Subcutaneous adipose tissue (tissue), 4 donors: ENCODE measurements around the gene SLC8A1. TPM values are rescaled to one million over a fixed set of nuclear protein-coding genes. Genes with fewer than 3 reads are reported as not detected.

Experiments
- total RNA-seq, 4 donors: library from RNA; depleted of rRNA; stranded (reverse); fragments of >200 nt; gene quantifications; one replicate each; pipeline ENCODE4 v1.1.0, GENCODE V29; 2016
- TF ChIP-seq, protein P1 (sequence below): fragments of 450-650 bp; IDR thresholded peaks from one replicate; pipeline ENCODE4 v1.5.1; 2016; ENCODE audit warnings: low read depth, mild to moderate bottlenecking, control low read depth, antibody characterized with exemption, moderate library complexity

SLC8A1 gene
- total RNA-seq, 4 donors from 2014 or later: 7.5 to 32.5 (median 12.9) TPM

DNA sequence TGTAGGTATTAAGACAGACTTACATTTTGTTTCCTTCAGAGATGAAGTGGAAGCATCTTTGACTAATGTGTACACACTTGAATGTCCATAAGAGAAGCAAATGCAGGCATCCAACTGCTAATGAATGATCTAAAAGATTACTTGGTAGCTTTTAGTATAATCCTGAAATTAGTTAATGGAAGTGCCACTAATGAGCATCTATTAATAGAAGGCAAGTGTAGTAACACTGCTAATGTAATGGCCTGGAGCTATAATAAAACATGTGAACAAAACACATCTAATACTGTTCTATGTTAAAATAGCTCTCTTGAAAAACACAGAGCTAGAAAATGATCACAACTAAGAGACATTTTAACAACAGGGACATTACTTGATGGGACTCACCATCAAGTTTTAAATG lies 225.3 kb downstream of the SLC8A1 start:
- TF ChIP-seq, protein P1, sequence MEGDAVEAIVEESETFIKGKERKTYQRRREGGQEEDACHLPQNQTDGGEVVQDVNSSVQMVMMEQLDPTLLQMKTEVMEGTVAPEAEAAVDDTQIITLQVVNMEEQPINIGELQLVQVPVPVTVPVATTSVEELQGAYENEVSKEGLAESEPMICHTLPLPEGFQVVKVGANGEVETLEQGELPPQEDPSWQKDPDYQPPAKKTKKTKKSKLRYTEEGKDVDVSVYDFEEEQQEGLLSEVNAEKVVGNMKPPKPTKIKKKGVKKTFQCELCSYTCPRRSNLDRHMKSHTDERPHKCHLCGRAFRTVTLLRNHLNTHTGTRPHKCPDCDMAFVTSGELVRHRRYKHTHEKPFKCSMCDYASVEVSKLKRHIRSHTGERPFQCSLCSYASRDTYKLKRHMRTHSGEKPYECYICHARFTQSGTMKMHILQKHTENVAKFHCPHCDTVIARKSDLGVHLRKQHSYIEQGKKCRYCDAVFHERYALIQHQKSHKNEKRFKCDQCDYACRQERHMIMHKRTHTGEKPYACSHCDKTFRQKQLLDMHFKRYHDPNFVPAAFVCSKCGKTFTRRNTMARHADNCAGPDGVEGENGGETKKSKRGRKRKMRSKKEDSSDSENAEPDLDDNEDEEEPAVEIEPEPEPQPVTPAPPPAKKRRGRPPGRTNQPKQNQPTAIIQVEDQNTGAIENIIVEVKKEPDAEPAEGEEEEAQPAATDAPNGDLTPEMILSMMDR: no peak

- TF ChIP-seq, protein P1: no peak
Measured at GRCh38 chr2:40225670-40226210, 226.2 kb downstream of the SLC8A1 start.

DNA sequence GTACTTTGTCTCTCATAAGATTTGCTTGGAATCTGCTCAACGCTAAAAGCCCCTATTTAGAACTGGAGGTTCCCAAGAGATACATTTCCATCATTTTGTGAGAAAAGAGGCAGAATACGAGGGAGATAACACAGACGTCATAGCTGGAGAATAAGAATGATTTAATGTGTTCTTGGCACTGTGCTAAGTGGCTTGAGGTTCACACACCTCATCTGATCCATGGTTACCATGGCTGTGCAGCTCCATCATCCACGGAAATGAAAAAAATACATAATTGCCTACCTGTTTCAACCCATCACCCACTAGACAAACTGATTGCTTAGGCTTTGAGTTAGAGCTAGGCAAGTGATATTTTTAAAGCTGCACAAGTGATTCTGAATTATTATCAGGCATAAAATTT lies 227.6 kb downstream of the SLC8A1 start:
- TF ChIP-seq, protein P1: no peak

DNA sequence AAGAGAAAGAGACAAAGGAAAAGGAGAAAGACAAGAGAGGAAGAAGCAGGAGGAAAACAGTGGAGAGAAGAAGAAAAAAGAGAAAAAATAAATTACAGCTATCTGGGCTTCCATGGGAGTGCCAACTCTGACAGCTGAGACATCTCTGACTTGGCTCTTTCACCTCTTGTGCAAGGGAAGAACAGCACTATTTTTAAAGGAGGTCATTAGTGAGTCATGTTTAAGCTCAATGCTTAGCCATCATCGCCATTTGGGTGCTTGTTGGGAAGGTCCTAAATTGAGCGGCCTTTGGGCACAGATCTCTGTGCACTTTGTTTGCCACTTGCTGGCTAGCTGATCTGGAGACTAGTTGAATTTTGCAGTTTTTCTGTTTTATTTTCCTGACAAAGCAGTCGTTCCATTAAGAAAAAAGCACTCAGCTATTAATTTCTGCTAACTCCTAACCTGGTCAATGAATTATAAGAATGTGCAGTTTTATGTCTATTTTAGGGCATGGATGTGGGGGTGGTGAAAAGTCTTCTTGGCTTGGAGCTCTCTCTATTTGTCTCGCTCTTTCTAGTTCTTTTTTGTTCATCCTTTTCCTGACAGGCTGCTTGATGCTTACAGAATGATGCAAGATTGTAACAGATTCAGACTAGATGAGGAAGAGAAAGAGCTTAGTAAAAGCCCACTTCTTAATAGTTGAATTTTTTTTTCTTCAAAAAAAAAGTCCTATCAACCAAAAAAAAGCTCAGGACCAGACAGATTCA lies 231.5 kb downstream of the SLC8A1 start:
- TF ChIP-seq, protein P1: no peak

GRCh38 chr2:40219141-40219540 lies 232.7 kb downstream of the SLC8A1 start:
- TF ChIP-seq, protein P1: no peak

DNA sequence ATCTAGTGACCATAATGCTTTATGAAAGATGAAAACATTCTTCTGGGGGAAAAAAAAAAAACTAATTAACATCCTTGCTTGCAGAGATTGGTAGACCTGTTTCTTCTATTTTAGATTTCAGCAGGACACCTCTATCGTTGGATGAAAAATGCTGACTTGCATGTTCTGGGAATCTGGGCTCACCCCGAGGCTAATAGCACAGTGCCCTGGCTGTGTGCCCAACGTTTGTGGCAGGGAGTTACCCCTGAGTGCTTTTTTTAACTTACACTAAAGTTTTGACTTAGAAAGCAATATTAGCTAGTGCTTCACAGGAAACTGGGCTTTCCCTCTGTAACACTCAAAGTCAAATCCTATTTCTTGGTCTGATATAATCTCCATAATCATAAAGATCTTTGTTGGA lies 233.2 kb downstream of the SLC8A1 start:
- TF ChIP-seq, protein P1: no peak

- TF ChIP-seq, protein P1: no peak
Measured at GRCh38 chr2:40213619-40214018, 238.3 kb downstream of the SLC8A1 start.
